Stimulated activated naive B cell treated with anti-CD40 and anti-IgM and Interleukin-4, amounts not matched to agents 10 μg/mL and 1 μg/mL and 100 μg/mL, for 72 hours (primary cell): ENCODE measurements around the gene ANKRD60.

Experiments used
- ATAC-seq, 2 donors: fragments of 150-1000 bp; cut with Tn5 transposase; replicated peaks; 2 replicates each; pipeline ENCODE4 v1.10.0; 2021; ENCODE audit warnings: moderate library complexity in 1 of 2
- DNase-seq: peaks from one replicate; pipeline ENCODE4 v3.0.0; 2021
- H3K27ac Mint-ChIP-seq: one replicate; pipeline ENCODE4 v1.8.0; 2022; ENCODE audit warnings: mild to moderate bottlenecking, mixed read lengths
- H3K27me3 Mint-ChIP-seq, 2 donors: one replicate each; pipeline ENCODE4 v1.8.0; 2022; ENCODE audit warnings: mixed read lengths in 2 of 2
- H3K36me3 Mint-ChIP-seq, 2 donors: one replicate each; pipeline ENCODE4 v1.8.0; 2022; ENCODE audit warnings: mixed read lengths in 2 of 2, mild to moderate bottlenecking in 1 of 2
- H3K4me1 Mint-ChIP-seq, 2 donors: one replicate each; pipeline ENCODE4 v1.8.0; 2022; ENCODE audit warnings: mixed read lengths in 2 of 2, mild to moderate bottlenecking in 1 of 2
- H3K4me3 Mint-ChIP-seq, 2 donors: one replicate each; pipeline ENCODE4 v1.8.0; 2022; ENCODE audit warnings: mild to moderate bottlenecking in 2 of 2, mixed read lengths in 2 of 2, moderate library complexity in 1 of 2
- H3K9me3 Mint-ChIP-seq, 2 donors: one replicate each; pipeline ENCODE4 v1.8.0; 2022; ENCODE audit warnings: mixed read lengths in 2 of 2, mild to moderate bottlenecking in 1 of 2

Gene ANKRD60, protein sequence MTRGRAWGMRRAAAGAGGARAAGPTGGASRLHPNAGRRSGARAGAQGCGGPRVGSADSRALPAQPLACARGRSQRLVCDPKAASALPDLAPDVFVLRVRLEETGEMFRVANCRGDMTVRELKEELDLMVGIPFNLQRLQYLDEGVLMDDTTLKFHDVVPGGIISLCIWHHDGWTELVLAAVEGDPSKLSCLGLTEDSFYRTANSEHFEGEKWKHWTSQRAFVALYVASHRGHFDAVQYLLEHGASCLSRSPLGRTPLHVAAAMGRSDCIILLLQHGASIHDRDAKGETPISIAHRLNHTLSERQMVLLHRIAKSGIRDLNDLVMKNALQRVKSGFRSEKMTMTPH

DNA sequence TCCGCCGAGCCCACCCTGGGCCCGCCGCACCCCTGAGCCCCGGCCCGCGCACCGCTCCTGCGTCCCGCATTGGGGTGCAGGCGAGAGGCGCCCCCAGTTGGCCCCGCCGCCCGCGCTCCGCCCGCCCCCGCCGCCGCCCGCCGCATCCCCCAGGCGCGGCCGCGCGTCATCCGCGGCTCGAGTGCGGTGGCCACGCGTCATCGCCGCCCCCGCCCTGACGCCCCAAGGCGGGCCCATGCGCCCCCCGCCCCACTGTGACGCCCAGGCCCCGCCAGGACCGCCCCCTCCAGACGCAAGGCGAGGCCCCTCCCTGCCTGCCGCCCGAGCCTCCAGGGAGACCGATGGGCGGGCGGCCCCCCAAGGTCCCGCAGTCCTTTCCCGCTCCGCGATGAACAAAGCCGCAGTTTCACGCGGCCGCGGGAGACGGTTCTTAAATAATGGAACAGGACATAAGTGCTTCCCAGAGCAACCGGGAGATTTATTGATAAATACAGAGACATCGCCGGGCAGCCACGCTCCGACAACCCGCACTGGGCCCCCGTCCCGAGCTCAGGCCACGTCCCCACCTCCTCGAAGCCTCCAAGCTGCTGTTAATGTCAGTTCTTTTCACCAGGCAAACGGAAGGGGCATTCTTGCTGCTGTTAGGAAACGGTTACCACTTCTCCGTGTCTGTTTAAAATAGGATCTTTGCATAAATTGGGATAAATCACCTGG, at the start of gene ANKRD60:
ANKRD60 (minus strand) TSS at position 170 of the 714 bp plus-strand sequence; CDS start at position 170, 0 bp downstream.
- Mint-ChIP-seq H3K27me3 (peaks cover 50 to 51% of the 10 kb centered on the region in 2 donors), H3K4me3 (peak within 1 kb of the TSS; percentile 78 to 84), H3K9me3 (no peaks in the 10 kb centered on the region), H3K27ac (peak within 1 kb of the TSS; percentile 59), H3K4me1 (peaks cover 11 to 18% of the 10 kb centered on the region in 2 donors), H3K36me3 (peaks cover 9 to 29% of the 10 kb centered on the region in 2 donors)
- ATAC-seq (peak; percentile 82 to 83), DNase-seq (peak; percentile 33)

DNA sequence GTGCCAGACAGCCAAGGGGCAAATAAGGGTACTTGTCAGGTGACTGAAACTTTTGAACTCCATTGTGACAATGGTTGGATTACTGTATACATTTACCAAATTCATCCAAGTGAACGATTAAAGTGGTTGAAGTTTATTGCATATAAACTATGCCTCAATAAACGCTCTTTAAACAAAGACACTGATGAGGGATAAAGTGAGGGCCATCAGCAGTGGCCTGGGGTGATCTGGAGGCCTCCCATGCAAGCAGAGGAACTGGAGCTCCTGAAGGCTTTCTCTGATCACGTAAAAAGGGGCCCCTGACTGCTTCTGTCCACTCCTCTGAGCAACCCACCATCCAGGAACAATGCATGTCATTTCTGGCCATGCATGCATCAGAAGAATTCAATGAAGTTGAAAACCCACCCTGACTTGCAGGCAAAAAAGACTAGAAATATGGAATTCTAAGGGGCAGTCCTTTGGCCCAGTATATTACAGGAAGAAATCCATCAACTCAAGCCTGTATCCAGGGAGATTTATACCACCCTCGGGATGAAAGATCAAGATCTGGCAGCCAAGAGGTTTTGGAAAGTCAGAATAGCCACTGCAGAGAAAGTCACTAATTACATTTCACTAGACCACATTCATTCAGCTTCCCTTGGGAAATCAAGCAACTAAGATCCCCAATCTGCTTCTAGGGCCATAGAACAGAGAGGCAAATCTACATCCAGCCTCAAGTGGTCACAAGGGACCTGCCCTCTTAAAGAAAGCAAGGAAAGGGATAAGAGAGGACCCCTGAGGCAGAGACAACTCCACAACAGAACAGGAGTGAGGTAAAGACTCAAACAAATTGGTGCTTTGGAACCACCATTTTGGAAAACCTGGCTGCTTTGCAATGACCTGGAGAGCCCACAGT, 49.4 kb upstream of the ANKRD60 start:
- peaks cover 28 to 49% of the 10 kb centered on the region in 2 donors for H3K36me3 Mint-ChIP-seq
- H3K27ac Mint-ChIP-seq, result no peak overlapping the region
- no peaks in the 10 kb centered on the region for H3K27me3 Mint-ChIP-seq
- ATAC-seq (no peak), DNase-seq (no peak)
- no peak overlapping the region for H3K4me3 Mint-ChIP-seq
- H3K9me3 Mint-ChIP-seq, result no peaks in the 10 kb centered on the region
- peaks cover 3 to 17% of the 10 kb centered on the region in 2 donors for H3K4me1 Mint-ChIP-seq

DNA sequence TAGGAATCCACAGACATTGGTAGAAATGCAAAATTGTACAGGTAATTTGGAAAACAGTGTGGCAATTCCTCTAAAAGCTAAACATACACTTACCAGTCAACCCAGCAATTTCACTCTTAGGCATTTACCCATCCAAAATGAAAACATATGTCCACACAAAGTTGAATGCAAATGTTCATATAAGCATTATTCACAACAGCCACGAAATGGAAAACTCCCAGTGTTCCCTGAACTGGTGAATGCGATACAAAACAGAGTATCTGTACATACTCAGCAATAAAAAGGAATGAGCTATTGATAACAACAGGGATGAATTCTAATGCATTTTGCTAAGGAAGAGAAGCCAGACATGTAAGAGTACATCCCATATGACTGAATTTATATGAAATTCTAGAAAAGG, 48.7 kb upstream of the ANKRD60 start:
- no peak for ATAC-seq
- Mint-ChIP-seq H3K4me3 (no peak overlapping the region), H3K4me1 (peaks cover 3 to 12% of the 10 kb centered on the region in 2 donors), H3K36me3 (peaks cover 28 to 49% of the 10 kb centered on the region in 2 donors), H3K9me3 (no peaks in the 10 kb centered on the region), H3K27me3 (no peaks in the 10 kb centered on the region), H3K27ac (no peak overlapping the region)
- DNase-seq, result no peak

DNA sequence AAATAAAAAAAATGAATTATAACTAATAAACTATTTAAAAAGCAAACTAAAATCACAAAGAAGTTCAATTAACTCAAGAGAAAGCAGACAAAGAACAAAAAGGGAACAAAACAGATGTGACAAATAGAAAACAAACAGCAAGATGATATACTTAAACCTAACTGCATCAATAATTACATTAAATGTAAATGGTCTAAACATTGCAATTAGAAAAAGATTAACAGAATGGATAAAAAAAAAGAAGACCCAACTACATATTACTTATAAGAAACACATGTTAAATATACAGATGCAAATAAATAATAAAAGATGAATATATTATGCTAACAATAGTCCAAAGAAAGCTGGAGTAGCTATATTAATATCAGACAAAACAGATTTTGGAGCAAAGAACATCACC, 45.9 kb upstream of the ANKRD60 start:
- DNase-seq, result no peak
- no peaks in the 10 kb centered on the region for H3K9me3 Mint-ChIP-seq
- peaks cover 32 to 48% of the 10 kb centered on the region in 2 donors for H3K36me3 Mint-ChIP-seq
- no peak overlapping the region for H3K27ac Mint-ChIP-seq
- H3K4me3 Mint-ChIP-seq, result no peak overlapping the region
- peaks cover 0 to 7% of the 10 kb centered on the region in 2 donors for H3K4me1 Mint-ChIP-seq
- H3K27me3 Mint-ChIP-seq, result no peaks in the 10 kb centered on the region
- no peak for ATAC-seq

DNA sequence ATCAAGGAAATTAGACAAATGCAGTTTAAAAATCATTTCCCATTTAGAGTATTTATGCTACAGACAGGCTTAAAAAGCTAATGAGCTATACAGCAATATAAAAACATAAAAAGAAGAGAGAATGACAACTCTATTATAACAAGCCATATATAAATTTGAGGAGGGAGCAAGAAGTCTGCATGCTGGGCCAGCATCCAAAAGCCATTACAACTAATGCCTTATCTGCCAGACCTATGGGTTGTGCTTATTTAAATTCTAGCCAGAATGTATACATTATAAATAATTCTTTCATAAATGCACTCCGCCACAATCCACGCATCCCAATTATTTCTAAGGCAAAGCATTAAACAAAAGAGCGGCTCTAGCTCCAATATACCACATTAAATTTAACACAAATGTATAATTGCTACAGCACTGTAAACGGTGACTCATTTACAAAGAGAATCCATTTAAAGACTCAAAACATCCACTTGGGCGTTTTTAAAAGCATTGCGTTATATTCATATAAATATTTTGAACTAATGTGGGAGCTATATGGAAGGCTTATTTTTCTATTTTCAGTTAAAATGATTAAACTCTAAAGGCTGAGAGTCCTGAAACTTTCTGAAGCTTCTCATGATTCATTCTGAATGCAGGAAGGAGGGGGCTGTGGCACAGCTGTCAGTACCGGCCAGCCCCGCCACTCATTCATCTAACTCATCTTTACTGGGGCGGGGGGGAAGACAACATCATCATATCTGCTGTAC, 43.3 kb upstream of the ANKRD60 start:
- Mint-ChIP-seq H3K36me3 (peaks cover 40 to 59% of the 10 kb centered on the region in 2 donors), H3K27me3 (no peaks in the 10 kb centered on the region), H3K4me1 (no peaks in the 10 kb centered on the region), H3K27ac (no peak overlapping the region), H3K9me3 (no peaks in the 10 kb centered on the region), H3K4me3 (no peak overlapping the region)
- DNase-seq (no peak), ATAC-seq (no peak)

DNA sequence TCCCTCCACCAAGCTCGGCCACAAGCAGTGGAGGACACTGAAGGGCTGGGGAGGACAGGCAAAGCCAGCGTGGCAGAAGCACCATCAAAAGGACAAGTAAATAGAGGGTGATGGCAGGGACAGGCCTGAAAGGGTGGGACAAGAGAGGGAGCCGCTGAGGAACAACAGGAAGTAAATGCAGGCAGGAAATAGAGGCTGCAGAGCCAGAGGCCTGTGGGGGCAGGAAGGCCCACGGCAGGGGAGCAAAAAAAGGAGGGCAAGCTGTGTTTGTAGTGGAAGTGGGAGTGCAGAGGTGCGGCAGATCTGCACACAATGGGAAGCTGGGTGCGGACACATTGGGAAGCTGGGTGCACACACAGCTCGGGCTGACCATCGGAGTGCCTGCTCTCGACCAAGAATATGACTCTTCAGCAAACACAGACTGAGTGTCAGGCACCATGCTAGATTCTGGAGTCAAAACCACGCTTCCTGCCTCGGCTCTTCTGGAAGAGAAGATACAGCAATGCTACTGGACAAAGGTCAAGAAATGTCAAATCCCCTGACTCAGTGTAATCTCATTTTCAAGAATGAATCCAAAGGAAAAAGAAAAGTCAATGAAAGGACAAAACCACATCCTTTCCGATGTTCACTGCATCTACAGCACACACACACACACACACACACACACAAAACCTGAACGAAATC, 40.6 kb upstream of the ANKRD60 start:
- no peak overlapping the region for H3K4me3 Mint-ChIP-seq
- no peak for ATAC-seq
- H3K27ac Mint-ChIP-seq, result no peak overlapping the region

DNA sequence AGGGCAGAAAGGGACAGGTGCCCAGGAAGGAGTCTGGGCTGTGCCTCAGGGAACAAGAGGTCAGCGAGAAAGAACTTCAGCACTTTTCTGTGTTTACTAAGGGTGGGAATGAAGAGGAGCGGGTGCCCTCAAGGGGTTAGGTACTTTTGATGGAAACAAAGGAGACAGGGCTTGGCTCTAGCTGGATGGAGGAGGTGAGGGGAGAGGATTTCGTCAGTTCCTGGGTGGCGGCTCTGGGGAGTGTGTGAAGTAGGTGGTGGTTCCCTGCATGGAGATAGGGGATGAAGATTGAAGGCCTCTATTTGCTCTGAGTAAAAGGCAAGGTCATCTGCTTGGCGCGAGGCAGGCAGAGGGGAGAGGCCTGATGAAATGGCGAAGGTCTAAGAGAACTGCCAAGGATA, 40.0 kb upstream of the ANKRD60 start:
- Mint-ChIP-seq H3K36me3 (peaks cover 31 to 34% of the 10 kb centered on the region in 2 donors), H3K4me1 (no peaks in the 10 kb centered on the region), H3K4me3 (no peak overlapping the region), H3K27me3 (no peaks in the 10 kb centered on the region), H3K9me3 (no peaks in the 10 kb centered on the region), H3K27ac (no peak overlapping the region)
- ATAC-seq (no peak), DNase-seq (no peak)

More for the DNA sequence above, 40.6 kb upstream of the ANKRD60 start:
- peaks cover 36 to 38% of the 10 kb centered on the region in 2 donors for H3K36me3 Mint-ChIP-seq
- H3K4me1 Mint-ChIP-seq, result no peaks in the 10 kb centered on the region
- H3K27me3 Mint-ChIP-seq, result no peaks in the 10 kb centered on the region
- no peaks in the 10 kb centered on the region for H3K9me3 Mint-ChIP-seq
- DNase-seq, result no peak

DNA sequence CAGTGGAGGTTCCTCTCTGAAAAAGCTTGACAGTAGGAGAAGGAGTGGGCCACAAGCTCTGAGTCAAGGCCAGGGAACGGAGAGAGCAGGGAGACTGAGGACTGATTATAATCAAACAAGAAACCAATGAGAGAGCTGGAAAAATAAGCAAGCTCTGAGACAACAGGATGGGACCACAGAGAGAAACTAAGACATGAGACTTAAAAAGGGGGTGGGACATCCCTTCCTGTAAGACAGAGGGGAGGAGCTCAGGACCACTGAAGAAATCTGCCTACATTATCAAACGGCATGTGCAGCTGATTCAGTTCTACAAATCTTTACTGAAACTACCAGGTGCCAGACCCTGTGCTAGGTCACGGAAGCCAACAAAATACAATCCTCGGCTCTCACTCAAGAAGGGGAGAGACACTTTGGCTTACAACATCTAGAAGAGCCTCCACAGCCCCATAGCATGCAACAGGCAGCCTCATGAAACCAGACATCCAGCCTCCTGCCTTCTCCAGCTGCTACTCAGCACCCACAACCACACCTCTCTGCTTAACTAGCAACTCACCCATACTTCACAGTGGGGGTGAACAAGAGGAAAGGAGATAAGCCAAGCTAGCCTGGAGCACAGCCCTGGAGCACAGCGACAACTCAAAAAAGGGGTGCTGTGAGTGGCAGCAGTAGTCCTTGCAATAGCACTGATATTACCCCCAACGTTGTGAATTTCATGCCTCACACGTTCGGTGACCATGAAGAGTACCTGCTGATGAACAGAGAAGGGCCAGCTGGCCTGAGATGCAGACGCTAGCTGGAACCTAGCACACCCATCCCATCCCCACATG, 39.1 kb upstream of the ANKRD60 start:
- Mint-ChIP-seq H3K27ac (no peak overlapping the region), H3K27me3 (no peaks in the 10 kb centered on the region), H3K36me3 (peaks cover 27 to 29% of the 10 kb centered on the region in 2 donors), H3K4me1 (no peaks in the 10 kb centered on the region), H3K4me3 (no peak overlapping the region), H3K9me3 (no peaks in the 10 kb centered on the region)
- ATAC-seq (no peak), DNase-seq (no peak)

DNA sequence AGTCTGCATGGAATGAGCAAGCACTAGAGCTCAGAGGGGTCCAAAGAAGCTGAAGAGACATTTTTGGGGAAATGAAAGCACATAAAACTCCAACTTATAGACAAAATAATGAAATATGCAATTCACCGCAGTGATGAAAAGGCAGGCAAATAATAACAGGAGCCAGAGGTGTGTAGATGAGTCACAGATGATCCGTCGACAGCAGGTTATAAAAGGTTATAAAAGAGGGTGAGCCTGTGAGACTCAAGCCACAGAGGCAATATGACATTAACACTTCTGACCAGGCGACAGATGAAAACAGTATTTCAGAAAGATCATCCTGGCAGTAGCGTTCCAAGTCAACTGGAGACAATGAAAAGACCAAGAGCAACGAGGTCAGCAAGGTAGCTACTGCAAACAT, 35.8 kb upstream of the ANKRD60 start:
- Mint-ChIP-seq H3K27ac (no peak overlapping the region), H3K4me3 (no peak overlapping the region), H3K36me3 (peaks cover 27 to 40% of the 10 kb centered on the region in 2 donors), H3K9me3 (no peaks in the 10 kb centered on the region), H3K27me3 (no peaks in the 10 kb centered on the region), H3K4me1 (peaks cover 4% of the 10 kb centered on the region in 2 donors)
- ATAC-seq (no peak), DNase-seq (no peak)

DNA sequence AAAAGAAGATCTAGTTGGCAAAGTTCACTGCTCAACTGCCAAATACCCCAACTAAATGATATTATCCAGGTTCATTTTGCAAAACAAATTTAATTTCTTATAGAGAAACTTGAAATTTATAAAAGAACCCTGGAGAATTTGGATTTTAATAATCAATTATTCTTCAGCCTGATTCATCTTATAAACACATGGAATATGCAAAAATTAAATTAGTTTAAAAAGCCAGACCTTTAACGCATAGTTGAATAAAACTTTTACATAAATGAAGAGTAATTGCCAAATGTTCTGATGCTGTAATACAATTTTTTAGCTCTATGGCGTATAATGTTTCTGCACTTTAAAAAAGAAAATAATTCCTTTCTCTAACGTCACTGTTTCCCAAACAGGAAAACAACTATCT, 33.2 kb upstream of the ANKRD60 start:
- Mint-ChIP-seq H3K27me3 (no peaks in the 10 kb centered on the region), H3K9me3 (peaks cover 0 to 2% of the 10 kb centered on the region in 2 donors), H3K27ac (no peak overlapping the region), H3K4me1 (peaks cover 12 to 21% of the 10 kb centered on the region in 2 donors), H3K4me3 (no peak overlapping the region), H3K36me3 (peaks cover 31 to 41% of the 10 kb centered on the region in 2 donors)
- DNase-seq (no peak), ATAC-seq (no peak)

DNA sequence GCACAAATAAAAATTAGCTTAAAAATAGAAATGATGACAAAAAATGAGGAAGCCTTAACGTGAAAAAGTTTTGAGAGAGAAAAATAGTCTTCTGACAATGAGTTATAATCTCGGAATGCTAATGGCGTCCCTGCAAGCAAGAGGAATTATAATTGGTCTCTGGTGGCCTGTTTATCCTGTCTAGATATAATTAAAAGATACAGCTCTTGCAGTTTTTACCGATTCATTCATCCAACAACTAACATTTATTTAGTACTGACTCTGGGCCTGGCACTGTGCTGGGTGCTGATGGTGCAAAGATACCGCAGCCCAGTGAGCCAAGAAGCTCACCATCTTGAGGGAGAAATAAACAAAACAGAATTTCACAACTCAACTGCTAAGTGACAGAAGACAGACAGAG, 31.6 kb upstream of the ANKRD60 start:
- Mint-ChIP-seq H3K4me3 (no peak overlapping the region), H3K27ac (peak overlapping the region; percentile 60), H3K27me3 (no peaks in the 10 kb centered on the region), H3K4me1 (peaks cover 12 to 22% of the 10 kb centered on the region in 2 donors), H3K9me3 (peaks cover 0 to 2% of the 10 kb centered on the region in 2 donors), H3K36me3 (peaks cover 31 to 45% of the 10 kb centered on the region in 2 donors)
- ATAC-seq (no peak), DNase-seq (no peak)

DNA sequence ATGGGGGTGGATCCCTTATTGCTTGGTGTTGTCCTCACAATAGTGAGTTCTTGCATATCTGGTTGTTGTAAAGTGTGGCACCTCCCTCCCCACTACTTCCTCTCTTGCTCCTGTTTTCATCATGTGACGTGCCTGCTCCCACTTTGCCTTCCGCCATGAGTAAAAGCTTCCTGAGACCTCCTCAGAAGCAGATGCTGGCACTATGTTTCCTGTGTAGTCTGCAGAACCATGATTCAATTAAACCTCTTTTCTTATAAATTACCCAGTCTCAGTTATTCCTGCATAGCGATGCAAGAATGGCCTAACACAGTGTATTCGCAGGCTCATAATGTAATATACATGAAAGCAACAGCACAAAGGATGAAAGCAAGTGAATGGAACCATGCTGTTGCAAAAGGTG, 28.4 kb upstream of the ANKRD60 start:
- H3K27me3 Mint-ChIP-seq, result no peaks in the 10 kb centered on the region
- H3K27ac Mint-ChIP-seq, result no peak overlapping the region
- peaks cover 12 to 27% of the 10 kb centered on the region in 2 donors for H3K4me1 Mint-ChIP-seq
- H3K4me3 Mint-ChIP-seq, result no peak overlapping the region
- DNase-seq, result no peak
- ATAC-seq, result no peak
- H3K36me3 Mint-ChIP-seq, result peaks cover 44 to 66% of the 10 kb centered on the region in 2 donors
- peaks cover 0 to 4% of the 10 kb centered on the region in 2 donors for H3K9me3 Mint-ChIP-seq
